Activated T-cell treated with anti-CD3 and anti-CD28 coated beads for 4 hours (primary cell): ENCODE measurements around the gene RPS5.
A peak's percentile ranks its signal among the peaks of the same experiment; 100 is the strongest.
"Not testable (repeated sequence)": the region's sequence is repeated elsewhere in the genome, so short reads cannot be mapped to it uniquely, and the experiment has no call there.

Experiments used
- DNase-seq: peaks from one replicate; pipeline ENCODE4 v3.0.0-alpha.2; 2020

The RPS5 gene

GRCh38 chr19:58356766-58357480 lies 30.1 kb upstream of the RPS5 start:
- no peak for DNase-seq

GRCh38 chr19:58357481-58358145 lies 29.5 kb upstream of the RPS5 start:
- no peak for DNase-seq

- peak; percentile 25 for DNase-seq
These were observed 25.2 kb upstream of the RPS5 start for GRCh38 chr19:58361900-58362271.

GRCh38 chr19:58362272-58362994 lies 24.6 kb upstream of the RPS5 start, which contains the start of gene ZNF497:
Gene ZNF497, minus strand, starts transcription at chr19:58362751. Its CDS starts 5,116 bp downstream, at chr19:58357635.
- peak; percentile 94 for DNase-seq

GRCh38 chr19:58364146-58364545 lies 22.9 kb upstream of the RPS5 start:
- no peak for DNase-seq

GRCh38 chr19:58366585-58367430 lies 20.3 kb upstream of the RPS5 start:
- DNase-seq = no peak

- DNase-seq = no peak
These were observed 19.2 kb upstream of the RPS5 start for GRCh38 chr19:58367698-58368454.

- DNase-seq = no peak
These were observed 18.3 kb upstream of the RPS5 start for GRCh38 chr19:58368561-58369360.

- DNase-seq = no peak
These were observed 14.5 kb upstream of the RPS5 start for GRCh38 chr19:58372311-58373133.

GRCh38 chr19:58374200-58374599 lies 12.9 kb upstream of the RPS5 start:
- no peak for DNase-seq

- not testable (repeated sequence) for DNase-seq
These were observed 10.3 kb upstream of the RPS5 start for GRCh38 chr19:58376724-58377123.

GRCh38 chr19:58379246-58379645 lies 7.8 kb upstream of the RPS5 start:
- DNase-seq = no peak

- no peak for DNase-seq
These were observed 6.9 kb upstream of the RPS5 start for GRCh38 chr19:58380037-58380661.

- peak; percentile 94 for DNase-seq
These were observed 6.2 kb upstream of the RPS5 start, which contains the start of gene ZNF837 for GRCh38 chr19:58380662-58381459. Gene ZNF837, minus strand, starts transcription at chr19:58381030. Its CDS starts 11,698 bp downstream, at chr19:58369332.

- DNase-seq = no peak
These were observed 5.4 kb upstream of the RPS5 start for GRCh38 chr19:58381460-58382212.

GRCh38 chr19:58382997-58383603 lies 4.0 kb upstream of the RPS5 start:
- no peak for DNase-seq

GRCh38 chr19:58385313-58385890 lies 1.7 kb upstream of the RPS5 start:
- DNase-seq = no peak
